B cell (primary cell): ENCODE measurements around the gene MAPKAP1. TPM values are rescaled to one million over a fixed set of nuclear protein-coding genes. Genes with fewer than 3 reads are reported as not detected.

ENCODE experiments used
- ATAC-seq: fragments of 200-7000 bp; cut with Tn5 transposase; one replicate; pipeline ENCODE4 v1.10.0; 2021; ENCODE audit warnings: low read depth, mild to moderate bottlenecking, moderate number of reproducible peaks, moderate library complexity
- CTCF ChIA-PET: fragments of 350-600 bp; sonication (Branson Sonifier 250); formaldehyde crosslinking; loops from one replicate; lab custom pipeline; 2021; ENCODE audit warnings: antibody characterized with exemption, inconsistent platforms; lab: Charles Lee
- POLR2A ChIA-PET: fragments of 350-600 bp; sonication (Branson Sonifier 250); formaldehyde crosslinking; loops from one replicate; lab custom pipeline; 2021; ENCODE audit warnings: antibody characterized with exemption; lab: Charles Lee
- DNase-seq: peaks from one replicate; pipeline ENCODE4 v3.0.0; 2013
- H2AFZ ChIP-seq: 2 replicates; pipeline ENCODE4 v1.6.1; 2012; ENCODE audit warnings: mild to moderate bottlenecking, low read depth, low read length; ENCODE audit not compliant: insufficient read depth, poor library complexity, severe bottlenecking
- H3K27ac ChIP-seq, 2 donors: 1 replicate in 1 of 2; 2 replicates in 1 of 2; pipeline ENCODE4 v1.5.1; 2012 to 2013; ENCODE audit warnings: low read length in 2 of 2, mild to moderate bottlenecking in 2 of 2, moderate library complexity in 1 of 2
- H3K27me3 ChIP-seq, 4 experiments: fragments of 200-600 bp in 1 of 4; sonication (generic) in 1 of 4; replicated peaks in 1 of 4; 1 replicate in 2 of 4; 2 replicates in 2 of 4; pipeline versions ENCODE4 v1.6.1 to v1.7.0; 2013 to 2016; ENCODE audit warnings: low read length in 3 of 4, mild to moderate bottlenecking in 2 of 4, mixed read lengths in 1 of 4, moderate library complexity in 1 of 4; ENCODE audit not compliant: insufficient read depth in 4 of 4, control insufficient read depth in 3 of 4; ENCODE audit errors: control extremely low read depth in 1 of 4
- H3K36me3 ChIP-seq, 2 experiments: replicated peaks in 1 of 2; 1 replicate in 1 of 2; 2 replicates in 1 of 2; pipeline versions ENCODE4 v1.6.1 to v1.7.1; 2013; ENCODE audit warnings: low read length in 1 of 2; ENCODE audit not compliant: insufficient read depth in 2 of 2, control insufficient read depth in 1 of 2; ENCODE audit errors: control extremely low read depth in 1 of 2, extremely low read depth in 1 of 2
- H3K4me1 ChIP-seq, 2 donors: fragments of 200-600 bp in 1 of 2; sonication (generic) in 1 of 2; 1 replicate in 1 of 2; 2 replicates in 1 of 2; pipeline versions ENCODE4 v1.5.1 to v1.6.1; 2013 to 2017; ENCODE audit warnings: low read length in 2 of 2; ENCODE audit not compliant: control insufficient read depth in 2 of 2, insufficient read depth in 2 of 2
- H3K4me2 ChIP-seq: replicated peaks from 2 replicates; pipeline ENCODE3; 2012; ENCODE audit warnings: mild to moderate bottlenecking, low read depth, low read length; ENCODE audit not compliant: poor library complexity, severe bottlenecking
- H3K4me3 ChIP-seq, 5 experiments: fragments of 200-600 bp in 1 of 5; sonication (generic) in 1 of 5; 1 replicate in 3 of 5; 2 replicates in 2 of 5; pipeline versions ENCODE4 v1.5.1 to v1.7.0; 2011 to 2016; ENCODE audit warnings: low read length in 4 of 5, mild to moderate bottlenecking in 4 of 5, low read depth in 2 of 5, control low read depth in 1 of 5, moderate library complexity in 1 of 5; ENCODE audit not compliant: insufficient read depth in 1 of 5; ENCODE audit errors: control extremely low read depth in 1 of 5, extremely low read depth in 1 of 5
- H3K79me2 ChIP-seq: fragments of 200-600 bp; sonication (generic); one replicate; pipeline ENCODE4 v1.6.0; 2016; ENCODE audit warnings: low read length; ENCODE audit not compliant: control insufficient read depth, insufficient read depth
- H3K9ac ChIP-seq: fragments of 200-600 bp; sonication (generic); 2 replicates; pipeline ENCODE4 v1.6.1; 2017; ENCODE audit warnings: mild to moderate bottlenecking, low read length, moderate library complexity
- H3K9me3 ChIP-seq, 3 donors: one replicate each; pipeline versions ENCODE4 v1.6.1 to v1.7.1; 2013; ENCODE audit warnings: low read length in 2 of 3; ENCODE audit not compliant: control insufficient read depth in 2 of 3, insufficient read depth in 1 of 3; ENCODE audit errors: control extremely low read depth in 1 of 3
- H4K20me1 ChIP-seq: 2 replicates; pipeline ENCODE4 v1.6.0; 2012; ENCODE audit warnings: mild to moderate bottlenecking, low read length; ENCODE audit not compliant: insufficient read depth, control insufficient read depth, poor library complexity, severe bottlenecking
- H3K27ac Mint-ChIP-seq: one replicate; pipeline ENCODE4 v1.8.0; 2021; ENCODE audit warnings: mixed read lengths
- H3K27me3 Mint-ChIP-seq: one replicate; pipeline ENCODE4 v1.8.0; 2021; ENCODE audit warnings: mixed read lengths
- H3K4me1 Mint-ChIP-seq: one replicate; pipeline ENCODE4 v1.8.0; 2021; ENCODE audit warnings: mixed read lengths
- H3K4me3 Mint-ChIP-seq: one replicate; pipeline ENCODE4 v1.8.0; 2021; ENCODE audit warnings: mixed read lengths
- H3K9me3 Mint-ChIP-seq: one replicate; pipeline ENCODE4 v1.8.0; 2022; ENCODE audit warnings: mixed read lengths; ENCODE audit not compliant: insufficient read depth
- EZH2 ChIP-seq: IDR thresholded peaks from 2 replicates; pipeline ENCODE4 v1.6.1; 2012; ENCODE audit warnings: borderline replicate concordance, low read depth, mild to moderate bottlenecking, moderate library complexity, low read length; ENCODE audit not compliant: insufficient read depth, poor library complexity, severe bottlenecking
- WGBS: methylation state at CpG from one replicate; pipeline ENCODE4 v1.1.5; 2013; ENCODE audit warnings: missing lambda C conversion rate; ENCODE audit not compliant: insufficient coverage; 5-methylcytosine and 5-hydroxymethylcytosine counted together
- intact Hi-C: fragments of 100-400 bp; cut with micrococcal nuclease; formaldehyde crosslinking; loops from one replicate; pipeline ENCODE4 v1.10.0; 2022
- polyA plus RNA-seq: library from polyadenylated mRNA; depleted of rRNA; stranded (reverse); fragments of >200 nt; gene quantifications from 2 replicates; pipeline ENCODE4 v1.2.3, GENCODE V29; 2012
- total RNA-seq, 2 donors: library from RNA; stranded (reverse); fragments of 120-200 nt in 1 of 2; gene quantifications; 1 replicate in 1 of 2; 2 replicates in 1 of 2; pipeline versions ENCODE4 v1.2.3 to v1.2.4, GENCODE V29; 2013 to 2022
- TF ChIP-seq, protein P1 (sequence below): fragments of 200-600 bp; IDR thresholded peaks from one replicate; pipeline ENCODE4 v1.8.0; 2022; ENCODE audit warnings: antibody characterized with exemption, mild to moderate bottlenecking

Gene MAPKAP1
- total and polyA plus RNA-seq, 2 donors (not counting 1 experiment from before 2014, with no cell fraction given): 51.6 to 62.4 TPM

DNA sequence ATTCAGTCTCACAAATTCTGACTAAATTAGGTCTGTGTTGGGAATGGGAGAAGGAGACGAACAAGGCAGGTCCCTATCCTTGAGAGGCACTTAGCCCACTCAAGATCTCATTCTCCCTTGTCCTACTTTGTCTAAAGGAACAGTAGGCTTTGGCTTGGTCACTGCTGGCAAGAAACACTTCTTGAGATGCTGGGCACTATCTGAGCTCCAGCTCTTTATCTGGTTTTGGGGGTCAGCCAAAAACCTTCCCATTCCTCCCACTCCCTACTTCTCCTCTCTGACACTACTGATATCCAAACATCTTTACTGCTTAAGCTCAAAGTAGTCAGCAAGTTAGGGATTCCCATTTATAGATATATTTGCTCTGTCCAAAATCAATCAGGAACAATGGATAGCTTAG lies 155.2 kb downstream of the MAPKAP1 start:
- ChIA-PET CTCF (interaction anchor here (0.6 to 2.4 kb wide), 2 partner anchors 10 to 679 kb away, joined by 3 to 6 read pairs; no protein-coding TSS in a partner anchor), POLR2A (no interaction called here)
- H3K36me3 ChIP-seq: peaks cover 0 to 4% of the 10 kb centered on the region in 2 experiments
- Mint-ChIP-seq H3K27me3 (no peaks in the 10 kb centered on the region), H3K27ac (no peak overlapping the region), H3K4me1 (no peaks in the 10 kb centered on the region), H3K4me3 (no peak overlapping the region), H3K9me3 (no peaks in the 10 kb centered on the region)
- TF ChIP-seq, protein P1, sequence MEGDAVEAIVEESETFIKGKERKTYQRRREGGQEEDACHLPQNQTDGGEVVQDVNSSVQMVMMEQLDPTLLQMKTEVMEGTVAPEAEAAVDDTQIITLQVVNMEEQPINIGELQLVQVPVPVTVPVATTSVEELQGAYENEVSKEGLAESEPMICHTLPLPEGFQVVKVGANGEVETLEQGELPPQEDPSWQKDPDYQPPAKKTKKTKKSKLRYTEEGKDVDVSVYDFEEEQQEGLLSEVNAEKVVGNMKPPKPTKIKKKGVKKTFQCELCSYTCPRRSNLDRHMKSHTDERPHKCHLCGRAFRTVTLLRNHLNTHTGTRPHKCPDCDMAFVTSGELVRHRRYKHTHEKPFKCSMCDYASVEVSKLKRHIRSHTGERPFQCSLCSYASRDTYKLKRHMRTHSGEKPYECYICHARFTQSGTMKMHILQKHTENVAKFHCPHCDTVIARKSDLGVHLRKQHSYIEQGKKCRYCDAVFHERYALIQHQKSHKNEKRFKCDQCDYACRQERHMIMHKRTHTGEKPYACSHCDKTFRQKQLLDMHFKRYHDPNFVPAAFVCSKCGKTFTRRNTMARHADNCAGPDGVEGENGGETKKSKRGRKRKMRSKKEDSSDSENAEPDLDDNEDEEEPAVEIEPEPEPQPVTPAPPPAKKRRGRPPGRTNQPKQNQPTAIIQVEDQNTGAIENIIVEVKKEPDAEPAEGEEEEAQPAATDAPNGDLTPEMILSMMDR: no peak
- TF ChIP-seq EZH2: no peak
- intact Hi-C loops: loop anchor here (10.0 kb wide), 1 partner anchor 943 kb away; no protein-coding TSS in a partner anchor
- H3K9ac ChIP-seq: no peak overlapping the region
- H4K20me1 ChIP-seq: no peaks in the 10 kb centered on the region
- H3K9me3 ChIP-seq: no peaks in the 10 kb centered on the region
- no peak overlapping the region for H3K4me3 ChIP-seq
- ATAC-seq (no peak), DNase-seq (no peak)
- H3K79me2 ChIP-seq: peaks cover 15% of the 10 kb centered on the region
- no peak overlapping the region for H3K27ac ChIP-seq
- no peaks in the 10 kb centered on the region for H3K4me1 ChIP-seq
- no peaks in the 10 kb centered on the region for H3K27me3 ChIP-seq
- H3K4me2 ChIP-seq: no peak overlapping the region
- WGBS: no CpG with 5 or more reads among the region's 1 CpG
- no peak overlapping the region for H2AFZ ChIP-seq
